ENCODE measurements around the gene ZNF586.
"Not testable (repeated sequence)": the region's sequence is repeated elsewhere in the genome, so short reads cannot be mapped to it uniquely, and the experiment has no call there.

- not testable (repeated sequence) for TF ChIP-seq TAF1 (conservative IDR thresholded peaks at IDR 0.05); RAD21 (IDR thresholded peaks at IDR 0.05); JUND (IDR thresholded peaks at IDR 0.05); GABPA (IDR thresholded peaks at IDR 0.05 in 1 of 2, conservative IDR thresholded peaks at IDR 0.05 in 1 of 2); SP1 (IDR thresholded peaks at IDR 0.05); FOXA1 (IDR thresholded peaks at IDR 0.05); RXRA (IDR thresholded peaks at IDR 0.05); YY1 (IDR thresholded peaks at IDR 0.05)
- TF ChIP-seq, protein P1, sequence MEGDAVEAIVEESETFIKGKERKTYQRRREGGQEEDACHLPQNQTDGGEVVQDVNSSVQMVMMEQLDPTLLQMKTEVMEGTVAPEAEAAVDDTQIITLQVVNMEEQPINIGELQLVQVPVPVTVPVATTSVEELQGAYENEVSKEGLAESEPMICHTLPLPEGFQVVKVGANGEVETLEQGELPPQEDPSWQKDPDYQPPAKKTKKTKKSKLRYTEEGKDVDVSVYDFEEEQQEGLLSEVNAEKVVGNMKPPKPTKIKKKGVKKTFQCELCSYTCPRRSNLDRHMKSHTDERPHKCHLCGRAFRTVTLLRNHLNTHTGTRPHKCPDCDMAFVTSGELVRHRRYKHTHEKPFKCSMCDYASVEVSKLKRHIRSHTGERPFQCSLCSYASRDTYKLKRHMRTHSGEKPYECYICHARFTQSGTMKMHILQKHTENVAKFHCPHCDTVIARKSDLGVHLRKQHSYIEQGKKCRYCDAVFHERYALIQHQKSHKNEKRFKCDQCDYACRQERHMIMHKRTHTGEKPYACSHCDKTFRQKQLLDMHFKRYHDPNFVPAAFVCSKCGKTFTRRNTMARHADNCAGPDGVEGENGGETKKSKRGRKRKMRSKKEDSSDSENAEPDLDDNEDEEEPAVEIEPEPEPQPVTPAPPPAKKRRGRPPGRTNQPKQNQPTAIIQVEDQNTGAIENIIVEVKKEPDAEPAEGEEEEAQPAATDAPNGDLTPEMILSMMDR (IDR thresholded peaks at IDR 0.05; ENCODE audit: low read depth, low read length, missing input control): not testable (repeated sequence)
- TF ChIP-seq, protein P2, sequence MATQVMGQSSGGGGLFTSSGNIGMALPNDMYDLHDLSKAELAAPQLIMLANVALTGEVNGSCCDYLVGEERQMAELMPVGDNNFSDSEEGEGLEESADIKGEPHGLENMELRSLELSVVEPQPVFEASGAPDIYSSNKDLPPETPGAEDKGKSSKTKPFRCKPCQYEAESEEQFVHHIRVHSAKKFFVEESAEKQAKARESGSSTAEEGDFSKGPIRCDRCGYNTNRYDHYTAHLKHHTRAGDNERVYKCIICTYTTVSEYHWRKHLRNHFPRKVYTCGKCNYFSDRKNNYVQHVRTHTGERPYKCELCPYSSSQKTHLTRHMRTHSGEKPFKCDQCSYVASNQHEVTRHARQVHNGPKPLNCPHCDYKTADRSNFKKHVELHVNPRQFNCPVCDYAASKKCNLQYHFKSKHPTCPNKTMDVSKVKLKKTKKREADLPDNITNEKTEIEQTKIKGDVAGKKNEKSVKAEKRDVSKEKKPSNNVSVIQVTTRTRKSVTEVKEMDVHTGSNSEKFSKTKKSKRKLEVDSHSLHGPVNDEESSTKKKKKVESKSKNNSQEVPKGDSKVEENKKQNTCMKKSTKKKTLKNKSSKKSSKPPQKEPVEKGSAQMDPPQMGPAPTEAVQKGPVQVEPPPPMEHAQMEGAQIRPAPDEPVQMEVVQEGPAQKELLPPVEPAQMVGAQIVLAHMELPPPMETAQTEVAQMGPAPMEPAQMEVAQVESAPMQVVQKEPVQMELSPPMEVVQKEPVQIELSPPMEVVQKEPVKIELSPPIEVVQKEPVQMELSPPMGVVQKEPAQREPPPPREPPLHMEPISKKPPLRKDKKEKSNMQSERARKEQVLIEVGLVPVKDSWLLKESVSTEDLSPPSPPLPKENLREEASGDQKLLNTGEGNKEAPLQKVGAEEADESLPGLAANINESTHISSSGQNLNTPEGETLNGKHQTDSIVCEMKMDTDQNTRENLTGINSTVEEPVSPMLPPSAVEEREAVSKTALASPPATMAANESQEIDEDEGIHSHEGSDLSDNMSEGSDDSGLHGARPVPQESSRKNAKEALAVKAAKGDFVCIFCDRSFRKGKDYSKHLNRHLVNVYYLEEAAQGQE (IDR thresholded peaks at IDR 0.05): not testable (repeated sequence)
- TF ChIP-seq, protein P3, sequence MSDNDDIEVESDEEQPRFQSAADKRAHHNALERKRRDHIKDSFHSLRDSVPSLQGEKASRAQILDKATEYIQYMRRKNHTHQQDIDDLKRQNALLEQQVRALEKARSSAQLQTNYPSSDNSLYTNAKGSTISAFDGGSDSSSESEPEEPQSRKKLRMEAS (IDR thresholded peaks at IDR 0.05): not testable (repeated sequence)
- peak in 1 of 2 donors; percentile 6 for TF ChIP-seq HNF4A (conservative IDR thresholded peaks at IDR 0.05)
- TF ChIP-seq, protein P4, sequence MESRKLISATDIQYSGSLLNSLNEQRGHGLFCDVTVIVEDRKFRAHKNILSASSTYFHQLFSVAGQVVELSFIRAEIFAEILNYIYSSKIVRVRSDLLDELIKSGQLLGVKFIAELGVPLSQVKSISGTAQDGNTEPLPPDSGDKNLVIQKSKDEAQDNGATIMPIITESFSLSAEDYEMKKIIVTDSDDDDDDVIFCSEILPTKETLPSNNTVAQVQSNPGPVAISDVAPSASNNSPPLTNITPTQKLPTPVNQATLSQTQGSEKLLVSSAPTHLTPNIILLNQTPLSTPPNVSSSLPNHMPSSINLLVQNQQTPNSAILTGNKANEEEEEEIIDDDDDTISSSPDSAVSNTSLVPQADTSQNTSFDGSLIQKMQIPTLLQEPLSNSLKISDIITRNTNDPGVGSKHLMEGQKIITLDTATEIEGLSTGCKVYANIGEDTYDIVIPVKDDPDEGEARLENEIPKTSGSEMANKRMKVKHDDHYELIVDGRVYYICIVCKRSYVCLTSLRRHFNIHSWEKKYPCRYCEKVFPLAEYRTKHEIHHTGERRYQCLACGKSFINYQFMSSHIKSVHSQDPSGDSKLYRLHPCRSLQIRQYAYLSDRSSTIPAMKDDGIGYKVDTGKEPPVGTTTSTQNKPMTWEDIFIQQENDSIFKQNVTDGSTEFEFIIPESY (IDR thresholded peaks at IDR 0.05): not testable (repeated sequence)
These were observed 51.6 kb downstream of the ZNF586 start for GRCh38 chr19:57821095-57821494.

Measured in liver (tissue), 3 donors.